NCI-H2107 (cell line): ENCODE measurements around the gene TRIM28.

Experiments
- DNase-seq: peaks from one replicate; lab custom pipeline; 2025; lab: John Stamatoyannopoulos, UW

Gene TRIM28

GRCh38 chr19:58579473-58580142 lies 35.7 kb downstream of the TRIM28 start:
- no peak for DNase-seq

GRCh38 chr19:58581227-58582141 lies 37.6 kb downstream of the TRIM28 start:
- no peak for DNase-seq

- no peak for DNase-seq
Observed at GRCh38 chr19:58582985-58583384, 39.1 kb downstream of the TRIM28 start.

- DNase-seq: no peak
Observed at GRCh38 chr19:58584498-58585441, 40.9 kb downstream of the TRIM28 start.

GRCh38 chr19:58585442-58586132 lies 41.7 kb downstream of the TRIM28 start:
- no peak for DNase-seq

GRCh38 chr19:58586133-58586765 lies 42.4 kb downstream of the TRIM28 start:
- DNase-seq: no peak
